Fibroblast of lung (primary cell): ENCODE data around the gene ZBTB7C. TPM values are rescaled to one million over a fixed set of nuclear protein-coding genes. Genes with fewer than 3 reads are reported as not detected.
"Not testable (repeated sequence)": the region's sequence is repeated elsewhere in the genome, so short reads cannot be mapped to it uniquely, and the experiment has no call there.

Experiments used
- DNase-seq, 2 donors: peaks; one replicate each; pipeline versions ENCODE4 v3.0.0 to v3.0.0-alpha.2; 2010; ENCODE audit warnings: low read depth in 2 of 2
- H2AFZ ChIP-seq: 2 replicates; pipeline ENCODE4 v1.5.1; 2012; ENCODE audit warnings: low read length, control low read depth, inconsistent platforms
- H3K27ac ChIP-seq: 2 replicates; pipeline ENCODE4 v1.5.1; 2011; ENCODE audit warnings: low read length, control low read depth; ENCODE audit not compliant: insufficient read depth
- H3K27me3 ChIP-seq: 2 replicates; pipeline ENCODE4 v1.5.1; 2011; ENCODE audit warnings: mild to moderate bottlenecking, low read length; ENCODE audit not compliant: control insufficient read depth, insufficient read depth
- H3K36me3 ChIP-seq: 2 replicates; pipeline ENCODE4 v1.5.1; 2011; ENCODE audit warnings: low read length; ENCODE audit not compliant: control insufficient read depth, insufficient read depth
- H3K4me1 ChIP-seq: 2 replicates; pipeline ENCODE4 v1.5.1; 2011; ENCODE audit warnings: low read length; ENCODE audit not compliant: control insufficient read depth, insufficient read depth; ENCODE audit errors: extremely low read depth
- H3K4me2 ChIP-seq: 2 replicates; pipeline ENCODE4 v1.5.1; 2011; ENCODE audit warnings: low read length, control low read depth; ENCODE audit not compliant: insufficient read depth; ENCODE audit errors: extremely low read depth
- H3K4me3 ChIP-seq, 4 experiments: fragments of 200-600 bp in 1 of 4; sonication (generic) in 1 of 4; replicated peaks in 1 of 4; 2 replicates each; pipeline ENCODE4 v1.5.1; 2011 to 2016; ENCODE audit warnings: low read length in 4 of 4, low read depth in 3 of 4, mild to moderate bottlenecking in 3 of 4, control low read depth in 2 of 4, inconsistent platforms in 1 of 4, mixed read lengths in 1 of 4; ENCODE audit not compliant: insufficient read depth in 1 of 4; ENCODE audit errors: control extremely low read depth in 1 of 4
- H3K79me2 ChIP-seq: 2 replicates; pipeline ENCODE4 v1.5.1; 2012; ENCODE audit warnings: mild to moderate bottlenecking, low read length, inconsistent platforms; ENCODE audit not compliant: control insufficient read depth, insufficient read depth
- H3K9ac ChIP-seq: 2 replicates; pipeline ENCODE4 v1.5.1; 2011; ENCODE audit warnings: mild to moderate bottlenecking, low read length, control low read depth; ENCODE audit not compliant: insufficient read depth
- H3K9me3 ChIP-seq: 2 replicates; pipeline ENCODE4 v1.5.1; 2012; ENCODE audit warnings: low read depth, low read length; ENCODE audit not compliant: control insufficient read depth, insufficient read depth
- H4K20me1 ChIP-seq: 2 replicates; pipeline ENCODE4 v1.5.1; 2011; ENCODE audit warnings: low read length; ENCODE audit not compliant: control insufficient read depth, insufficient read depth; ENCODE audit errors: extremely low read depth
- EZH2 ChIP-seq: IDR thresholded peaks from 2 replicates; pipeline ENCODE4 v1.5.1; 2012; ENCODE audit warnings: low read length, control low read depth, mild to moderate bottlenecking; ENCODE audit errors: missing control alignments
- polyA plus RNA-seq, 2 donors: library from polyadenylated mRNA; depleted of rRNA in 1 of 2; stranded (reverse) in 1 of 2; unstranded in 1 of 2; fragments of >200 nt; gene quantifications; 2 replicates each; pipeline ENCODE4 v1.2.1, GENCODE V29; 2011 to 2012; ENCODE audit warnings: missing spikeins in 1 of 2
- total RNA-seq: library from RNA; depleted of rRNA; stranded (reverse); fragments of >200 nt; gene quantifications from 2 replicates; pipeline ENCODE4 v1.2.1, GENCODE V29; 2014
- TF ChIP-seq, protein P1 (sequence below), 2 donors: IDR thresholded peaks in 1 of 2; conservative IDR thresholded peaks in 1 of 2; 1 replicate in 1 of 2; 2 replicates in 1 of 2; pipeline ENCODE4 v1.5.1; 2011 to 2012; ENCODE audit warnings: low read length in 2 of 2, control low read depth in 1 of 2, inconsistent platforms in 1 of 2, low read depth in 1 of 2, mild to moderate bottlenecking in 1 of 2

The ZBTB7C gene
- total and polyA plus RNA-seq, 2 donors (not counting 1 experiment from before 2014, with no cell fraction given) = 0.19 to 0.33 TPM

DNA sequence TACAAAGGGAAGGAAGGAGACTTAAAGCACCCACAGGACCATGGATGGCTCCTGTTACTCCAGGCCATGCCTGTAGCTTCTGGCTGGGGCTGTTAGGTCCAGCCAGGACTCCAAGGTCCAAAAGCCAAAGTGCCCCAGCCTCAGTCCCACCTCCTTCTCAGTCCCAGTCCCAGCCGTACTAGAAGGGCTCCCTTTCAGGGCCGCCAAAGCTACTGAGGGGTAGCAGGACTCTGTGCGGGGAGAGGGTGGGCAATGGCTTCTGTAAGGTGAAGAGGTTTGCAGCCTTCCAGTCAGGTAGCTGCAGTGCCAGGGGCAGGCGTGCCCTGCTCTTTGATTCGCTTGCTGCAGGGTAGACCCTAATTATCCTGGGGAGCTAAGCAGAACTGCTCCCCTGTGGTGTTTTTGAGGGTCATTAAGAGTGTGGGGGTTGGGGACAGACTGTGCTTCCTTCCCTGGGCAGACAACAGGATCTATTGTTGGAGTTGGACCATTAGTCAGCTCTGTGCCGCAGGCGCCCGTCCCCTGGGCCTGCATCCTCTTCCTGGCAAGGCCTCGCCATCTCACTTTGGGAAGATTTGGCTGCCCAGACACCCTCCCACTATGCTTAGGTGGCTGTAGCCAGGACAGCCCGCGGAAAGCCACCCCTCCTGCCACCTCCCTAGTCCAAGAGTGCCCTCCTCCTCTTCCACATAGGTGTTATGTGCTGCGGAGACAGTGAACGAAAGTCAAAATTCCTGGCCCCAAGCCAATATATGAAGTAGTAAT, 118.8 kb downstream of the ZBTB7C start:
- no peaks in the 10 kb centered on the region for H3K36me3 ChIP-seq
- H3K79me2 ChIP-seq = no peaks in the 10 kb centered on the region
- TF ChIP-seq EZH2 = no peak
- TF ChIP-seq, protein P1, sequence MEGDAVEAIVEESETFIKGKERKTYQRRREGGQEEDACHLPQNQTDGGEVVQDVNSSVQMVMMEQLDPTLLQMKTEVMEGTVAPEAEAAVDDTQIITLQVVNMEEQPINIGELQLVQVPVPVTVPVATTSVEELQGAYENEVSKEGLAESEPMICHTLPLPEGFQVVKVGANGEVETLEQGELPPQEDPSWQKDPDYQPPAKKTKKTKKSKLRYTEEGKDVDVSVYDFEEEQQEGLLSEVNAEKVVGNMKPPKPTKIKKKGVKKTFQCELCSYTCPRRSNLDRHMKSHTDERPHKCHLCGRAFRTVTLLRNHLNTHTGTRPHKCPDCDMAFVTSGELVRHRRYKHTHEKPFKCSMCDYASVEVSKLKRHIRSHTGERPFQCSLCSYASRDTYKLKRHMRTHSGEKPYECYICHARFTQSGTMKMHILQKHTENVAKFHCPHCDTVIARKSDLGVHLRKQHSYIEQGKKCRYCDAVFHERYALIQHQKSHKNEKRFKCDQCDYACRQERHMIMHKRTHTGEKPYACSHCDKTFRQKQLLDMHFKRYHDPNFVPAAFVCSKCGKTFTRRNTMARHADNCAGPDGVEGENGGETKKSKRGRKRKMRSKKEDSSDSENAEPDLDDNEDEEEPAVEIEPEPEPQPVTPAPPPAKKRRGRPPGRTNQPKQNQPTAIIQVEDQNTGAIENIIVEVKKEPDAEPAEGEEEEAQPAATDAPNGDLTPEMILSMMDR (conservative IDR thresholded peaks at IDR 0.05 in 1 of 2, IDR thresholded peaks at IDR 0.05 in 1 of 2; ENCODE audit: low read depth in 1 of 2, low read length in 2 of 2) = no peak
- H2AFZ ChIP-seq = no peak overlapping the region
- H3K27ac ChIP-seq = no peak overlapping the region
- DNase-seq = no peak
- no peak overlapping the region for H3K9ac ChIP-seq
- H3K27me3 ChIP-seq = no peaks in the 10 kb centered on the region
- no peaks in the 10 kb centered on the region for H3K9me3 ChIP-seq
- no peaks in the 10 kb centered on the region for H3K4me1 ChIP-seq
- H3K4me3 ChIP-seq = no peak overlapping the region
- H4K20me1 ChIP-seq = no peaks in the 10 kb centered on the region
- H3K4me2 ChIP-seq = no peak overlapping the region

DNA sequence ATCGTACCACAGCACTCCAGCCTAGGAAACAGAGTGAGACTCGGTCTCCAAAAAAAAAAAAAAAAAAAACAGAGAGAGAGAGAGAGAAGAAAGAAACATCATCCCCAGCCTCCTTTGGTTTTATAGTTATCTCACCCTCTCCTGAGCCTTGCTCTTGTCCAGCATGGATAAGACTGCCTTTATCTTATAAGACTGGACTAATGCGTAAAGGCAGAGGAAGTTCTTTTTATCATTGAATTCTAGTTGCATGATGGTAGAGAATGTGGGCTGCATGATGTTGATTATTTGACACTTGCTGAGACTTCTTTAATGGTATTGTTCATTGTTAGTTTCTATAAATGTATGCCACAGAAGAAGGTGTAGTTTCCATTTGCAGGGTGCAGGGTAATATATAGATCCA, 124.4 kb downstream of the ZBTB7C start:
- no peaks in the 10 kb centered on the region for H3K4me1 ChIP-seq
- no peaks in the 10 kb centered on the region for H3K9me3 ChIP-seq
- H3K4me2 ChIP-seq = no peak overlapping the region
- H3K27me3 ChIP-seq = no peaks in the 10 kb centered on the region
- H3K9ac ChIP-seq = no peak overlapping the region
- no peak overlapping the region for H3K4me3 ChIP-seq
- H3K27ac ChIP-seq = no peak overlapping the region
- DNase-seq = no peak
- no peak for TF ChIP-seq EZH2
- TF ChIP-seq, protein P1 (conservative IDR thresholded peaks at IDR 0.05 in 1 of 2, IDR thresholded peaks at IDR 0.05 in 1 of 2; ENCODE audit: low read depth in 1 of 2, low read length in 2 of 2) = no peak
- no peaks in the 10 kb centered on the region for H3K79me2 ChIP-seq
- H3K36me3 ChIP-seq = no peaks in the 10 kb centered on the region
- H2AFZ ChIP-seq = no peak overlapping the region
- no peaks in the 10 kb centered on the region for H4K20me1 ChIP-seq

- not testable (repeated sequence) for H4K20me1 ChIP-seq, H3K27ac ChIP-seq
These were observed 125.2 kb downstream of the ZBTB7C start for GRCh38 chr18:48284011-48284410.

DNA sequence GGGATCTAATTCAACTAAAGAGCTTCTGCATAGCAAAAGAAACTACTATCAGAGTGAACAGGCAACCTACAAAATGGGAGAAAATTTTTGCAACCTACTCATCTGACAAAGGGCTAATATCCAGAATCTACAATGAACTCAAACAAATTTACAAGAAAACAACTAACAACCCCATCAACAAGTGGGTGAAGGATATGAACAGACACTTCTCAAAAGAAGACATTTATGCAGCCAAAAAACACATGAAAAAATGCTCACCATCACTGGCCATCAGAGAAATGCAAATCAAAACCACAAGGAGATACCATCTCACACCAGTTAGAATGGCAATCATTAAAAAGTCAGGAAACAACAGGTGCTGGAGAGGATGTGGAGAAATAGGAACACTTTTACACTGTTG, 127.7 kb downstream of the ZBTB7C start:
- not testable (repeated sequence) for H3K79me2 ChIP-seq, H3K4me3 ChIP-seq, H3K4me1 ChIP-seq, H4K20me1 ChIP-seq, H3K9ac ChIP-seq, H3K9me3 ChIP-seq, H2AFZ ChIP-seq, DNase-seq, H3K27ac ChIP-seq, H3K27me3 ChIP-seq, H3K36me3 ChIP-seq, H3K4me2 ChIP-seq

More at GRCh38 chr18:48284011-48284410, 125.2 kb downstream of the ZBTB7C start:
- not testable (repeated sequence) for H3K4me2 ChIP-seq, H3K9ac ChIP-seq, H2AFZ ChIP-seq, H3K9me3 ChIP-seq, DNase-seq, H3K27me3 ChIP-seq, H3K79me2 ChIP-seq, H3K4me3 ChIP-seq, H3K36me3 ChIP-seq, H3K4me1 ChIP-seq
